Ecto neural progenitor cell (in vitro differentiated cells): Measurements from ENCODE around the gene RUSC1.
A peak's percentile ranks its signal among the peaks of the same experiment; 100 is the strongest.
"Not testable (repeated sequence)": the region's sequence is repeated elsewhere in the genome, so short reads cannot be mapped to it uniquely, and the experiment has no call there.

ENCODE experiments used
- DNase-seq: peaks from one replicate; pipeline ENCODE4 v3.0.0-alpha.2; 2018; ENCODE audit warnings: low spot score

RUSC1 gene, protein sequence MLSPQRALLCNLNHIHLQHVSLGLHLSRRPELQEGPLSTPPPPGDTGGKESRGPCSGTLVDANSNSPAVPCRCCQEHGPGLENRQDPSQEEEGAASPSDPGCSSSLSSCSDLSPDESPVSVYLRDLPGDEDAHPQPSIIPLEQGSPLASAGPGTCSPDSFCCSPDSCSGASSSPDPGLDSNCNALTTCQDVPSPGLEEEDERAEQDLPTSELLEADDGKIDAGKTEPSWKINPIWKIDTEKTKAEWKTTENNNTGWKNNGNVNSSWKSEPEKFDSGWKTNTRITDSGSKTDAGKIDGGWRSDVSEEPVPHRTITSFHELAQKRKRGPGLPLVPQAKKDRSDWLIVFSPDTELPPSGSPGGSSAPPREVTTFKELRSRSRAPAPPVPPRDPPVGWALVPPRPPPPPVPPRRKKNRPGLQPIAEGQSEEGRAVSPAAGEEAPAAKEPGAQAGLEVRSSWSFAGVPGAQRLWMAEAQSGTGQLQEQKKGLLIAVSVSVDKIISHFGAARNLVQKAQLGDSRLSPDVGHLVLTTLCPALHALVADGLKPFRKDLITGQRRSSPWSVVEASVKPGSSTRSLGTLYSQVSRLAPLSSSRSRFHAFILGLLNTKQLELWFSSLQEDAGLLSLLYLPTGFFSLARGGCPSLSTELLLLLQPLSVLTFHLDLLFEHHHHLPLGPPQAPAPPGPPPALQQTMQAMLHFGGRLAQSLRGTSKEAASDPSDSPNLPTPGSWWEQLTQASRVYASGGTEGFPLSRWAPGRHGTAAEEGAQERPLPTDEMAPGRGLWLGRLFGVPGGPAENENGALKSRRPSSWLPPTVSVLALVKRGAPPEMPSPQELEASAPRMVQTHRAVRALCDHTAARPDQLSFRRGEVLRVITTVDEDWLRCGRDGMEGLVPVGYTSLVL

DNA sequence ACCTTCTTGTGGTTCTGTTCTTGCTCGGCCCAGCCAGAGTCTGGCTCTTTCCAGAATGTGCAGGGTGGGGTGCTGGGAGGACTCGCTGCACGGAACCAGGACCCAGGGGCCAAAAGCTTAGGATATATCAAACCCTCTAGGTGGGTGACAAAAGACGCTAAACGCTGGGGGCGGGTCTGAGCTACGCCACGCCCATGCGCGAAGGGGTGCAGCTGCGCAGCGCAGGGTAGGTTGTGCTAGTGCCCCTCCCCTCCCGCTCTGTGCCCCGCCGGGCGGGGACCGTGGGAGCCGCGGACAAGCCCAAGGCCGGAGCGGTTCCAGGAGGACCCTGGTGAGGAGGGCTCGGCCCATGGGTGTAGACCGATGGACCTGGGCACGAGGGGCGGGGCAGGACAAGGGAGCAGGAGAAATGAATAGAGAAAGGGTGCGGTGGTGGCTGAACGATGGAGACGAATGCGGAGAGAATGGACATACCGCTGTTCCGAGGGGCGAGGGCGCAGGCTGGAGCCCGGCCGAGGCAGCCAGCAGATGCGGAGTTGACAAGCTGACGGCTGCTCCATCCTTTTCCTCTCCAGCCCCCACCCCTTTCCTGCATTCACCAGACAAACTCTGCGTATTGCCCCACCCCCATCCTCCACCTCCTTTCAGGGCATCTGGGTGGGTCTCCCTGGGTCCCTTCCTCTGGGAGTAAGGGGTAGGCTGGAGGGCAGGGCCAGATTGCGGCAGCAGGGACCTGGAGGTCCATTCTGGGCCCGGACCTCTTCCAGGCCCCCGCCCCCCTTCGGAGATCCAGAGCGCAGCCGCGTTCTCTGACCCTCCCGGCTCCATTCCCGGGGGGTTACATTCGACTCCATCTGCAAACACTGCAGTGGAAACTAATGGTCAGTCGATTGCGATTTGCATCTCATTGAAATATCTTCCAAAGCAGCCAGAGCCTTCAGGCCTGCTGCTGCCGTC is at the start of gene RUSC1:
Gene RUSC1 (plus strand): TSS at position 234 of the 957 bp plus-strand sequence. CDS start 880 bp downstream, outside the sequence.
- DNase-seq: peak; percentile 85

DNA sequence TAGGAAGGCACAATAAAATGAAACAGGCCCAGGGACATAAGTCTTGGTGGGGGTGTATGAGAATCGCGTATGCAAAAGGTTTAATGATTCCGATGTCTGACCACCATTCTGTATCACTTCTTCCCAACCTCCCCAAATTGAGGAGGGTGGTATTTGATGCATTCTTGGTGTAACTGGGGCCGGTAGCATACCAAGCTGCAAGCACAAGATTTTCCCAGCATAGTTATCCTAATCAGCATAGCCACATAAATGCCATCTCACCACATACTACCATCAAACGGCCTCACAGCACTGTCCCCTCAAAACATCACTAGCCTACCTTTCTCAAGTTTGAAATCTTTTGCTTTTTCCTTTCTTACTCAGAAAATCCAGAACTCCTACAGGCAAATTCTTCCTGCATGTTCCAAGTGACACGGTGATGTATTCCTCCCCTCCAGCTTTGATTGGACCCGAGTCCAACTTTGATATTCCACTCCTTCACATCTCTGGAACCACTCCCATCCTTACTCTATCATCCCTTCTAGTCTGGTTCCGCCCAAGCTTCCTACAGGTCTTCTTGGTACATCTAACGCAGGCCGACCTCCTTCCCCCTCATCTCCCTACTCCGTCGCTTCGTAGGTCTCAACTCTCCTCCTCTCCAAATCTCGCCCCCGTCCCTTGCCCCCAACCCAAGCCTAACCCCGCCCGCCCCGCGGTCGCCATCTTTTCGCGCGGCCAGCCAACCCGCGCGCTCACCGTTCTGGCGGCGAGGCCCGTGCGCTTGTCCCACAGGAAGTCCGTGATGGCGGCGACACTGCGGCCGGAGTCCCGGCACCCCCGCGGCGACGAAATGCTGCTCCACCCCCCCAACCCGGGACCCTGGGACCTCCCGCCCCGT is 48.0 kb upstream of the RUSC1 start:
- DNase-seq: no peak

DNA sequence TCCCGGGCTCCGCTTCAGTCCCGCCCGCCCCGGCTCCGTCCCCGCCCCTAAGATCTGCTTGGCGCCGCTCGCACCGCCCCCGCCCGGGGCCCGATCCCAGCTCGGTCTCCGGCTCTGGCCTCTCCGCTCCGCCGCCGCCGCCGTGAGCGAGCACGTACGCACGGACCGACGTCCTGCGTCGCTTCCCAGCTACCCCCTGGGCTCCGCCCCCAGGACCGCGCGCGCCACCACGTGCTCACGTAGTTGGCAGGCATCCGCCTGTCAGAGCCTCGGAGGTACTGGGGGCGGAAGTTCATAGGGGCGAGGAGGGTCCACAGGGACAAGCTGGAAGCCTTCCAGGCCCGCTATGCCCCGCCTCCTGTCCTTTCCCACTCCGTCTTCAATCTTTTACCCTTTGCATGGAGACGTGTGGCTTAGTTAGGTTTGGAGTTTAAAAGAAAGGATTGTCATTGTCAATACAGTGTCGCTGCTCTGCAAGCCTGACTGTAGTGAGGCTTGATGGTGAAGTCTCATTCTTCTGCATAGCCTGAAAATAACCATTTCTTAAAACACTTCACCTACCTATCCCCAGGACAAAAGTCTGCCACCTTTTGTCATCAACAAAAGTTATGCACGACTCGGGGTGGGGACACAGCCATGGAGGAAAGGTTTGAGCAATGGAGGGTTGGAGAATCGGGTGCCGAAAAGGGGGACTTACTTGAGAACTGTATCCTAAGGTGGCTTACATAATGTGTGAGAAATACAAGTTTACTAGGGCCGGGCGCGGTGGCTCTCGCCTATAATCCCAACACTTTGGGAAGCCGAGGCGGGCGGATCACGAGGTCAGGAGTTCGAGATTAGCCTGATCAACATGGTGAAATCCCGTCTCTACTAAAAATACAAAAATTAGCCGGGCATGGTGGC is 47.1 kb upstream of the RUSC1 start, which contains the start of gene CLK2:
Gene CLK2 (minus strand): TSS at position 162 of the 903 bp plus-strand sequence. CDS start 2,527 bp downstream, outside the sequence.
- peak; percentile 98 for DNase-seq

DNA sequence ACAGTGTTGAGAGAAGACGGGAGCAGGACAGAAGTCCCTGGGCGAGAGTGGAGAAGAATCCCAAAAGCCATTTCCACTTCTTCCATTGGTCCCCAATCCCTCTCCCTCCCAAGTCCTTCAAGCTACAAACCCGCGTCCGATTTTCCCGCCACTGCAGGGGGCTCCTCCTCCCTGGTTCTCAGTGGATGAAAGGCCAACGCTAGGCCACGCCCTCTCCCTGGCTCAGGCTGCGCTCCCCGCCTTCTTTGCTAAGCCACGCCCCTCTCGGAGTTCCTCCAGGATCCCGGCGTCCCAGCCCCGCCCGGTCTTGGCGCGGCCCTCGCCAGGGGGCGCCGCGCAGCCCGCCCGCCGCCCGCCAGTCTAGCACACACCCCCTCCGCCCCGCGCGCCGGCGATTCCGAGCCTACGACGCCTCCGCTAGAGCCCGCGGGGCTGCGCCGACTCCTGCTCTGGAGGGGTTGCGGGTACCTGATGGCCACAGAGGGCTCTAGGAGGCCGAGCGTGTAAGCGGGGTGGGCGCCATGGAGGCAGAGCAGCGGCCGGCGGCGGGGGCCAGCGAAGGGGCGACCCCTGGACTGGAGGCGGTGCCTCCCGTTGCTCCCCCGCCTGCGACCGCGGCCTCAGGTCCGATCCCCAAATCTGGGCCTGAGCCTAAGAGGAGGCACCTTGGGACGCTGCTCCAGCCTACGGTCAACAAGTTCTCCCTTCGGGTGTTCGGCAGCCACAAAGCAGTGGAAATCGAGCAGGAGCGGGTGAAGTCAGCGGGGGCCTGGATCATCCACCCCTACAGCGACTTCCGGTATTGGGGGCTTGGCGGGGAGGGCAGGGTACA is 43.4 kb upstream of the RUSC1 start, which contains the start of gene HCN3:
Gene HCN3 (plus strand): TSS at position 394 of the 832 bp plus-strand sequence. CDS start 128 bp downstream, at position 522.
- DNase-seq: peak; percentile 98

DNA sequence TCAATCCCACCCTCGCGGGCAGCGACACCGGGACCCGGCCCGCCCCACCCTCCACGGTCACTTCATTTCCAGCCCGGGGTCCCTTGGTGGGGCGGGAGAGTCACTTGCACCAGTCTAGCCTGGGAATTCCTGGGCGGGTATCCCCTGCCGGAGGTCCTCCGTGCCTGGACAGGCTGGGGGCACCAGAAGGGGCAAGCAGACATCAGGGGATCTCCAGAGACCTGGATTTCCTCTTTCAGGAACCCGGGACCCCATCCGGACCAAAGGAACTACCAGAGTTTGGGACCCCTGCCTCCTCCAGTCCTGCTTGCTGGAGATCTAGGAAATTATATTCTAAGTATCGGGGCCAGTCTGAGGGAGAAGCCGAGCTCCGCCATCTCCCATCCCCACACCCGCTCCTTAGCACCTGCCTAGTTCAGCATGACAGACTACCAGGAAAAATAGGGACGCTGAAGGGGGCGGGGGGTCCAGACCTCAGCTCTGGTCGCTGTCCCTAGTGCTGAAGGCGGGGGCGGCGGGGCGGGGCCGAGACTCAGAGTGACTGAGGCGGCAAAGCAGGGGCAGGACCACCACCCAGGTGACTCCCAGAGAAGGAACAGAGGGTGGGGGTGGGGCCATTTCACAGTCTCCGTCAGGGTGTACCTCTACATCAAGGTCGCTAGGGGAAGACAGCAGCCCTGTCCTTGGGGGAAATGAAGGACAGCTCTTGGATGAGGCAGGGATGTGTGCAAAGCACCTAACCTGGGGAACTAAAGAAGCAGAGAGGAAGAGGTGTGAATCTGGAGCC is 42.6 kb upstream of the RUSC1 start:
- DNase-seq: peak; percentile 89

DNA sequence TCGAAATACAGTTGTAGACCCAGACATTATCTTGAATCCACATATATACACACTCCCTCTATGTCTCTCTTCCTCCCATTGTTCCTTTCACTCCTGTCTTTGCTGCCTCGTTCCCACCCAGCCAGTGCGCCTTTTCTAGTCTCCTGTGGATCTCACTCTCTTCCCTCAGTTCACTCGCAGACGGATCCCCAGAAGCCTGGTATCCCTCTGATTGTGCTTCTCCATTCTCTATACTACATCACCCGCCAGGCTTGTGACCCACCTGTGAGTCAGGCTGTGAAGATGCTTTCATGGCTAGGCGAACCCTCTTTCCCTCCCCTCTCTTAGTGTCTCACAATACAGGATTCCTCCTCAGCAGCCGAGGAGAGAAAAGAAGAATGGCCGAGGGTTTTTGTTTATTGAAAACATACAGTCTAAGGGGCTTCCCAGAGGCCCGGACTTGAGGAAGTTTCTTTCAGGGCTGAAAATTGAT is 42.0 kb upstream of the RUSC1 start:
- DNase-seq: no peak

DNA sequence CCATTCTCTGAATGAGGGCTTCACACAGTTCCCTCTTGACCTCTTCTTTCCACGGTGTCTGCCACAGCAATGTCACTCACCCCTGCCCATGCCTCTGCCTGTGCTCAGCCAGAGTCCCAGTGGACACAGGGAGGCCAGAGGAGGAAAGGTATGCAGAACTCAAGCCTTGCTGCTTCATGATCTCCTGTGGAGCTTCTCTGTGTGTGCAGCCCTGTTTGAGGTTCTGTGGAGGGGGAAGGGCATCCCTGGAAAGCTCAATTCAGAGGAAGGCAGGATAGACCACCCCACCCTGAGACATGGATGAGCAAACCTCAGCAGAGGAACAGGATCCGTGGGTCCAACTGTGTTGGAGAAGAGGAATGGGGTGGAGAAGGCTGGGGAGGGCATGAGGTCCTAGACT is 41.4 kb upstream of the RUSC1 start:
- no peak for DNase-seq

DNA sequence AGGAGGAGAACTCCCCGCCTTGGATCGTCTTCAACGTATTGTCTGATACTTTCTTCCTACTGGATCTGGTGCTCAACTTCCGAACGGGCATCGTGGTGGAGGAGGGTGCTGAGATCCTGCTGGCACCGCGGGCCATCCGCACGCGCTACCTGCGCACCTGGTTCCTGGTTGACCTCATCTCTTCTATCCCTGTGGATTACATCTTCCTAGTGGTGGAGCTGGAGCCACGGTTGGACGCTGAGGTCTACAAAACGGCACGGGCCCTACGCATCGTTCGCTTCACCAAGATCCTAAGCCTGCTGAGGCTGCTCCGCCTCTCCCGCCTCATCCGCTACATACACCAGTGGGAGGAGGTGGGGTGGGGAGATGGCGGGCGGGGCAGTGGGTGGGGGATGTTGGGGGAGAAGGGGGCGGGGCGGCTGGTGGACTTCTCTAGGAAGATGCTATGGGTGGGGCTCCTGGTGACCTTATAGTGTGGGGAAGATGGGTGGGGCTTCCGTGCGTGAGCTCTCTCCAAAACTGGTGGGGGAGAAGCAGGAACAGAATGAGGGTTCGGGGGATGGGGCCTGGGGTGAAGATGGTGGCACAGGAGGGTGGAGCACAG is 38.1 kb upstream of the RUSC1 start:
- no peak for DNase-seq

DNA sequence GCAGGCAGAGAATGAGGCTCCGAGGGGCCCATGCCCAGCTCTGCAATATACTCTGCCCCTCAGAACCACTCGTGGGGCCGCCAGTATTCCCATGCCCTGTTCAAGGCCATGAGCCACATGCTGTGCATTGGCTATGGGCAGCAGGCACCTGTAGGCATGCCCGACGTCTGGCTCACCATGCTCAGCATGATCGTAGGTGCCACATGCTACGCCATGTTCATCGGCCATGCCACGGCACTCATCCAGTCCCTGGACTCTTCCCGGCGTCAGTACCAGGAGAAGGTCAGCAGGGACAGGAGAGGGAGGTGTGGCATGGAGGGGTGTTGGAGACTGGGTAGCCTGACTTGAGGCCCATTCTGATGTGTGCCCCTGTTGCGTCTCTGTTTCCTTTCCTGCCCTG is 36.2 kb upstream of the RUSC1 start:
- no peak for DNase-seq

DNA sequence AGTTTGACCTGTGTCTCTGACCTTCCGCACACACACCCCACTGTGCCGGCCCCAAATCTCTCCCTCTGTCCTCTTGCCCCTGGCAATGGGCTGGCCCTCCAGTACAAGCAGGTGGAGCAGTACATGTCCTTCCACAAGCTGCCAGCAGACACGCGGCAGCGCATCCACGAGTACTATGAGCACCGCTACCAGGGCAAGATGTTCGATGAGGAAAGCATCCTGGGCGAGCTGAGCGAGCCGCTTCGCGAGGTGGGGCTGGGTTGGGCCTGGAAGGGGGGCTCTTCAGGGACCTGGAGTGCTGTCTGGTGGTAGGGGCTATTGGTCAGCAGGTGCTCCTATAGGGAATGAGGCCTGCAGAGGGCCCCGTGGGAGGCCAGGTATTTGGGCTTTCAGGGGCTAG is 35.6 kb upstream of the RUSC1 start:
- DNase-seq: no peak

DNA sequence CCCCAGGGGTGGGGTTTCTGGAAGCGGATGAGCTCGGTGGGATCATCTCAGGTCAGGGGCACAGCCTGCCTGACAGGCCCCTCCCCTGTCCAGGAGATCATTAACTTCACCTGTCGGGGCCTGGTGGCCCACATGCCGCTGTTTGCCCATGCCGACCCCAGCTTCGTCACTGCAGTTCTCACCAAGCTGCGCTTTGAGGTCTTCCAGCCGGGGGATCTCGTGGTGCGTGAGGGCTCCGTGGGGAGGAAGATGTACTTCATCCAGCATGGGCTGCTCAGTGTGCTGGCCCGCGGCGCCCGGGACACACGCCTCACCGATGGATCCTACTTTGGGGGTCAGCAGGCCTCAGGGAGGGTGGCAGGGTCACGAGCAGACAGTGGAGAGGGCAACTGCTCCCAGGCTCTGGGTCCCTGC is 35.1 kb upstream of the RUSC1 start:
- DNase-seq: no peak

DNA sequence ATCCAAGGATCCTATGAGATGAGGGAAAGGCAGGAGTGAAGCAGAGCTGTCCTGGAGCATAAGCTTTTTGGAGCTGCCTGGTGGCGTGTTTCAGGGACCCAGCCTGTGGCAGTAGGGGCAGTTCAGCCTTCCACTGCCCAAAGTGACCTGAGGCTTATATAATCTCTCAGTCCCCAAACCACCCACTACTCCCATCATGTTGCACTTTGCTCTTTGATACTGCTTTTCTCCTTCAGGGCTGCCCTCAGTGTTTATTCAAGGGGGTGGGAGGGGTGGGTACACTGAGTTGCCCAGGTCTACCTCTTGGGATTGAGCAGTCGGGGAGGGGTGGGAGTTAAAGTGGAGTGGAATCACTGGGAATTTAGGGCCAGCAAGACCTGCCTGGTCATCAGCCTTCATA is 34.1 kb upstream of the RUSC1 start:
- DNase-seq: no peak

DNA sequence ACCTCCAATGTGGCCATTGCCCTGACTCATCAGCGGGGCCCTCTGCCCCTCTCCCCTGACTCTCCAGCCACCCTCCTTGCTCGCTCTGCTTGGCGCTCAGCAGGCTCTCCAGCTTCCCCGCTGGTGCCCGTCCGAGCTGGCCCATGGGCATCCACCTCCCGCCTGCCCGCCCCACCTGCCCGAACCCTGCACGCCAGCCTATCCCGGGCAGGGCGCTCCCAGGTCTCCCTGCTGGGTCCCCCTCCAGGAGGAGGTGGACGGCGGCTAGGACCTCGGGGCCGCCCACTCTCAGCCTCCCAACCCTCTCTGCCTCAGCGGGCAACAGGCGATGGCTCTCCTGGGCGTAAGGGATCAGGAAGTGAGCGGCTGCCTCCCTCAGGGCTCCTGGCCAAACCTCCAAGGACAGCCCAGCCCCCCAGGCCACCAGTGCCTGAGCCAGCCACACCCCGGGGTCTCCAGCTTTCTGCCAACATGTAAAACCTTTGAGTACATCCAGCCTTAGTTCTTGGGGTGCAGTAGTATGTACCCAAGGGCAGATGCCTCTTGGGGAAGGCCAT is 32.6 kb upstream of the RUSC1 start:
- DNase-seq: no peak

DNA sequence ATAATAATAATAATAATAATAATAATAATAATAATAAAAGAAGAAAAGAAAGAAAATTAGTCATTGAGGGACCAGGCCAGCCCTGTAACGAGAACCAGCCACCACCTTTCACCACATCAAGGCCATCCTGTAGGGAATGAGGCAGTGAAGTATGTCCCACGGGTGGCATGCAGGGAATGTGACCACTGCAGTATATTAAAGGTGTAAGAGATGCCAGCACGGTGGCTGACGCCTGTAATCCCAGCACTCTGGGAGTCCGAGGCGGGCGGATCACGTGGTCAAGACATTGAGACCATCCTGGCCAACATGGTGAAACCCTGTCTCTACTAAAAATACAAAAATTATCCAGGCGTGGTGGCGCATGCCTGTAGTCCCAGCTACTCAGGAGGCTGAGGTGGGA is 29.7 kb upstream of the RUSC1 start:
- DNase-seq: not testable (repeated sequence)

DNA sequence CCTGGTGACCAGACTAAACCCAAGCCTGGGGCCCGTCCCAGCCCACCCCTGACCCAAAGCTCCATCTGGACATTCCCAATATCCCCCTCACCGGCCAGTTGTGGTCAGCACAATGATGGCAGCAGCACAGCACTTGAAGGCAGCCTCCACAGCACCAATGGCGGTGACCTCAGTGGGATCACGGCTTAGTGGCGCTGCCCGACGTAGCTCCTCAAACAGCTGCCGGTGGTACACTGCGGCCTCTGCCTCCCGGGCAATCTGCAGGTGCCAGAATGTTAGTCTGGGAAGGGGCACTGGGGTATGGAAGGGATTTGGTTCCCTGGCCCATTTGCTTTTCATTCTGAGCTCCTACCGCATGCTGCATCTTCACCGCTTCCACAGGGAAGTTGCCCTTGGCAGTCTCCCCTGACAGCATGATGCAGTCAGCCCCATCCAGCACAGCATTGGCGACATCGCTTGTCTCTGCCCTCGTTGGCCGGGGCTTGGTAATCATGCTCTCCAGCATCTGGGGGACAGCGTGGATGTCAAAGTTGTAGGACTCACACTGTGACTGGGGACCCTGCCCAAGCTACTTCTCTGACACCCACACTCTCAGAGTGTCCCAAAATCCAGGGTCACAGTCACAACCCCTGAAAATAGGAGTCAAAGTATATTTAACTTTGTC is 27.5 kb upstream of the RUSC1 start:
- DNase-seq: no peak

DNA sequence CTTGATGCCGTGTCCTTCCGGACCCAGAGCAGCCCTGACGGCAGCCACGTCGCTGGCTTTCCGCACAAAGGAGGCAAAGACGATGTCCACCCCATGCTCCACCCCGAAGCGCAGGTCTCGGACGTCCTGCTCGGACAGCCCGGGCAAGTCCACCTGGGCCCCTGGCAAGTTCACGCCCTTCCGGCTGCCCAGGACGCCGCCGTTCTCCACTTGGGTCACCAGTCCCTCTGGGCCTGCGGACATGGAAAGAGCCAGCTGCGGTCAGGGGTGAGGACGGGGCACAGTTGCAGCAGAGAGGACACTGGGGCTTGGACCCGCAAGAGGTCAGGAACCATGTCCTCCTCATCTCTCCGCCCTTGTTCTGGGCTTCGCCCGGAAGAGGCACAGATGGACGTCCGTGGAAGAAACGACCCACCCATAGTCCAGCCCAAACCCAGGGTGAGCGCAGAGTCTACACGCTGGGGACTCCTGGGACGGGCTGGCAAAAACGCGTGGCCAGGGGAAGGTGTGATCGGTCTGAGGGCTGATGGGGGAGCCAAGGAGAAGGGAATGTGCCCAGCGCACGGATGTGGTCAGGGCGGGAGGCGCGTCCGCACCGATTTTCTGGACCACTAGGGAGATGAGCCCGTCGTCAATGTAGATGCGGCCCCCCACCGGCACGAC is 26.0 kb upstream of the RUSC1 start:
- DNase-seq: no peak
